Measurements from ENCODE around the gene SEZ6L.

The SEZ6L gene

GRCh38 chr22:26428515-26429457 lies 259.5 kb downstream of the SEZ6L start, which contains the start of gene ASPHD2:
TSS of gene ASPHD2 (plus strand) at chr22:26429260. CDS start at chr22:26433616, 4,356 bp downstream.
- no peak for TF ChIP-seq CTCF (conservative IDR thresholded peaks at IDR 0.05; ENCODE audit: low read length)
- peak; percentile 48 for DNase-seq (ENCODE audit: low read depth)

GRCh38 chr22:26429458-26430286 lies 260.4 kb downstream of the SEZ6L start:
- DNase-seq (ENCODE audit: low read depth): no peak
- TF ChIP-seq CTCF (conservative IDR thresholded peaks at IDR 0.05; ENCODE audit: low read length): no peak
- peak overlapping the region; percentile 49 for H3K4me3 ChIP-seq (ENCODE audit: low read length)

More at GRCh38 chr22:26428515-26429457, 259.5 kb downstream of the SEZ6L start, which contains the start of gene ASPHD2:
- H3K4me3 ChIP-seq (ENCODE audit: low read length): peak within 1 kb of the TSS; percentile 64

- DNase-seq (ENCODE audit: low read depth): no peak
- no peak for TF ChIP-seq CTCF (conservative IDR thresholded peaks at IDR 0.05; ENCODE audit: low read length)
Observed at GRCh38 chr22:26430600-26430999, 261.3 kb downstream of the SEZ6L start.

GRCh38 chr22:26431261-26431995 lies 262.2 kb downstream of the SEZ6L start:
- H3K4me3 ChIP-seq (ENCODE audit: low read length): no peak overlapping the region
- DNase-seq (ENCODE audit: low read depth): no peak
- no peak for TF ChIP-seq CTCF (conservative IDR thresholded peaks at IDR 0.05; ENCODE audit: low read length)

More at GRCh38 chr22:26430600-26430999, 261.3 kb downstream of the SEZ6L start:
- no peak overlapping the region for H3K4me3 ChIP-seq (ENCODE audit: low read length)

GRCh38 chr22:26432619-26433311 lies 263.5 kb downstream of the SEZ6L start:
- DNase-seq (ENCODE audit: low read depth): no peak
- TF ChIP-seq CTCF (conservative IDR thresholded peaks at IDR 0.05; ENCODE audit: low read length): no peak
- H3K4me3 ChIP-seq (ENCODE audit: low read length): no peak overlapping the region

Measured in AG10803 (cell line).